CD14-positive monocyte (primary cell): ENCODE results near the gene FOXP1. TPM values are rescaled to one million over a fixed set of nuclear protein-coding genes. Genes with fewer than 3 reads are reported as not detected.

Experiments used
- DNase-seq, 3 donors: peaks; one replicate each; pipeline ENCODE4 v3.0.0-alpha.2; 2011 to 2022
- H2AFZ ChIP-seq: 2 replicates; pipeline ENCODE4 v1.6.0; 2012; ENCODE audit warnings: mild to moderate bottlenecking, low read depth, low read length, inconsistent platforms; ENCODE audit not compliant: insufficient read depth, poor library complexity, severe bottlenecking
- H3K27ac ChIP-seq, 2 donors: 1 replicate in 1 of 2; 2 replicates in 1 of 2; pipeline ENCODE4 v1.5.1; 2012 to 2013; ENCODE audit warnings: low read length in 2 of 2, control low read depth in 1 of 2, inconsistent platforms in 1 of 2, low read depth in 1 of 2, mild to moderate bottlenecking in 1 of 2
- H3K27me3 ChIP-seq, 2 donors: one replicate each; pipeline versions ENCODE4 v1.6.0 to v1.6.1; 2011 to 2013; ENCODE audit warnings: low read length in 2 of 2; ENCODE audit not compliant: control insufficient read depth in 2 of 2, insufficient read depth in 2 of 2
- H3K36me3 ChIP-seq, 2 donors: replicated peaks in 1 of 2; 1 replicate in 1 of 2; 2 replicates in 1 of 2; pipeline versions ENCODE4 v1.5.1 to v1.6.1; 2012 to 2013; ENCODE audit warnings: low read length in 2 of 2, control low read depth in 1 of 2, inconsistent platforms in 1 of 2, mild to moderate bottlenecking in 1 of 2; ENCODE audit not compliant: insufficient read depth in 2 of 2, control insufficient read depth in 1 of 2
- H3K4me1 ChIP-seq, 2 donors: 1 replicate in 1 of 2; 2 replicates in 1 of 2; pipeline versions ENCODE4 v1.5.1 to v1.6.1; 2012 to 2013; ENCODE audit warnings: low read length in 2 of 2, control low read depth in 1 of 2, inconsistent platforms in 1 of 2, mild to moderate bottlenecking in 1 of 2, moderate library complexity in 1 of 2; ENCODE audit not compliant: insufficient read depth in 2 of 2, control insufficient read depth in 1 of 2
- H3K4me2 ChIP-seq: replicated peaks from 2 replicates; pipeline ENCODE3; 2012; ENCODE audit warnings: low read length, moderate library complexity, mild to moderate bottlenecking; ENCODE audit not compliant: poor library complexity, severe bottlenecking; ENCODE audit errors: extremely low read depth
- H3K4me3 ChIP-seq, 3 experiments: fragments of 200-600 bp in 1 of 3; sonication (generic) in 1 of 3; replicated peaks in 1 of 3; 1 replicate in 2 of 3; 2 replicates in 1 of 3; pipeline ENCODE4 v1.5.1; 2011 to 2013; ENCODE audit warnings: low read length in 3 of 3, mild to moderate bottlenecking in 3 of 3, control low read depth in 2 of 3, low read depth in 2 of 3, inconsistent platforms in 1 of 3, moderate library complexity in 1 of 3
- H3K79me2 ChIP-seq: 2 replicates; pipeline ENCODE4 v1.6.0; 2012; ENCODE audit warnings: mild to moderate bottlenecking, control low read depth, inconsistent platforms, low read length, moderate library complexity; ENCODE audit not compliant: insufficient read depth
- H3K9ac ChIP-seq: 2 replicates; pipeline ENCODE4 v1.6.0; 2017; ENCODE audit warnings: low read length, mild to moderate bottlenecking; ENCODE audit not compliant: insufficient read depth, poor library complexity, severe bottlenecking
- H3K9me3 ChIP-seq, 2 donors: replicated peaks in 1 of 2; 1 replicate in 1 of 2; 2 replicates in 1 of 2; pipeline versions ENCODE4 v1.5.1 to v1.6.1; 2012 to 2013; ENCODE audit warnings: low read length in 2 of 2, control low read depth in 1 of 2; ENCODE audit not compliant: control insufficient read depth in 1 of 2, insufficient read depth in 1 of 2
- H4K20me1 ChIP-seq: 2 replicates; pipeline ENCODE4 v1.6.0; 2012; ENCODE audit warnings: mild to moderate bottlenecking, low read length, control low read depth, moderate library complexity; ENCODE audit not compliant: insufficient read depth
- H3K27ac Mint-ChIP-seq, 7 donors: one replicate each; pipeline ENCODE4 v1.8.0; 2020; ENCODE audit warnings: mild to moderate bottlenecking in 7 of 7, mixed read lengths in 7 of 7, moderate library complexity in 6 of 7, inconsistent platforms in 2 of 7
- H3K27me3 Mint-ChIP-seq, 3 donors: one replicate each; pipeline ENCODE4 v1.8.0; 2021 to 2022; ENCODE audit warnings: low read depth in 3 of 3, mild to moderate bottlenecking in 3 of 3, mixed read lengths in 3 of 3, moderate library complexity in 3 of 3, inconsistent platforms in 1 of 3
- H3K36me3 Mint-ChIP-seq, 2 donors: one replicate each; pipeline ENCODE4 v1.8.0; 2020; ENCODE audit warnings: mixed read lengths in 2 of 2, inconsistent platforms in 1 of 2, mild to moderate bottlenecking in 1 of 2
- H3K4me1 Mint-ChIP-seq: one replicate; pipeline ENCODE4 v1.8.0; 2020; ENCODE audit warnings: mild to moderate bottlenecking, mixed read lengths
- H3K4me3 Mint-ChIP-seq, 2 donors: one replicate each; pipeline ENCODE4 v1.8.0; 2020; ENCODE audit warnings: mild to moderate bottlenecking in 2 of 2, mixed read lengths in 2 of 2, moderate library complexity in 1 of 2
- H3K9me3 Mint-ChIP-seq, 7 donors: one replicate each; pipeline ENCODE4 v1.8.0; 2020 to 2022; ENCODE audit warnings: mixed read lengths in 7 of 7, mild to moderate bottlenecking in 6 of 7, moderate library complexity in 6 of 7, inconsistent platforms in 2 of 7
- WGBS: methylation state at CpG from one replicate; pipeline ENCODE4 v1.1.5; 2013; ENCODE audit warnings: missing lambda C conversion rate; ENCODE audit not compliant: insufficient coverage; 5-methylcytosine and 5-hydroxymethylcytosine counted together
- intact Hi-C, 2 donors: fragments of 100-400 bp; cut with micrococcal nuclease; formaldehyde crosslinking; loops; one replicate each; pipeline versions ENCODE4 v1.15.0 to v1.15.1; 2023
- polyA plus RNA-seq, 3 donors: library from polyadenylated mRNA; depleted of rRNA in 1 of 3; unstranded in 2 of 3; stranded (reverse) in 1 of 3; fragments of 300-500 nt in 2 of 3; fragments of >200 nt in 1 of 3; fragmentation: Illumina TruSeq in 2 of 3; gene quantifications; 1 replicate in 2 of 3; 2 replicates in 1 of 3; pipeline ENCODE4 v1.2.3, GENCODE V29; 2012 to 2021
- TF ChIP-seq, protein P1 (sequence below): fragments of 200-600 bp; IDR thresholded peaks from one replicate; pipeline ENCODE4 v1.8.0; 2022; ENCODE audit warnings: antibody characterized with exemption, mild to moderate bottlenecking

FOXP1 gene
- polyA plus RNA-seq, 3 donors: 25.7 to 42.6 (median 27.8) TPM

- Mint-ChIP-seq H3K4me1 (peaks cover 52% of the 10 kb centered on the region), H3K27ac (peak overlapping the region; percentile 53 to 89 (median 83)), H3K36me3 (peaks cover 24 to 30% of the 10 kb centered on the region in 2 donors), H3K4me3 (no peak overlapping the region), H3K9me3 (no peaks in the 10 kb centered on the region), H3K27me3 (no peaks in the 10 kb centered on the region)
- Histone ChIP-seq H3K4me1 (peaks cover 39 to 42% of the 10 kb centered on the region in 2 donors), H2AFZ (no peak overlapping the region), H3K9ac (no peak overlapping the region), H3K36me3 (peaks cover 2 to 10% of the 10 kb centered on the region in 2 donors), H3K4me2 (peak overlapping the region; percentile 48), H3K4me3 (peak overlapping the region in 1 of 3 experiments; percentile 1), H3K27me3 (no peaks in the 10 kb centered on the region), H4K20me1 (no peaks in the 10 kb centered on the region), H3K9me3 (no peaks in the 10 kb centered on the region), H3K79me2 (peaks cover 91% of the 10 kb centered on the region), H3K27ac (peak overlapping the region; percentile 19 to 67)
- WGBS: no CpG with 5 or more reads among the region's 3 CpGs
- TF ChIP-seq, protein P1, sequence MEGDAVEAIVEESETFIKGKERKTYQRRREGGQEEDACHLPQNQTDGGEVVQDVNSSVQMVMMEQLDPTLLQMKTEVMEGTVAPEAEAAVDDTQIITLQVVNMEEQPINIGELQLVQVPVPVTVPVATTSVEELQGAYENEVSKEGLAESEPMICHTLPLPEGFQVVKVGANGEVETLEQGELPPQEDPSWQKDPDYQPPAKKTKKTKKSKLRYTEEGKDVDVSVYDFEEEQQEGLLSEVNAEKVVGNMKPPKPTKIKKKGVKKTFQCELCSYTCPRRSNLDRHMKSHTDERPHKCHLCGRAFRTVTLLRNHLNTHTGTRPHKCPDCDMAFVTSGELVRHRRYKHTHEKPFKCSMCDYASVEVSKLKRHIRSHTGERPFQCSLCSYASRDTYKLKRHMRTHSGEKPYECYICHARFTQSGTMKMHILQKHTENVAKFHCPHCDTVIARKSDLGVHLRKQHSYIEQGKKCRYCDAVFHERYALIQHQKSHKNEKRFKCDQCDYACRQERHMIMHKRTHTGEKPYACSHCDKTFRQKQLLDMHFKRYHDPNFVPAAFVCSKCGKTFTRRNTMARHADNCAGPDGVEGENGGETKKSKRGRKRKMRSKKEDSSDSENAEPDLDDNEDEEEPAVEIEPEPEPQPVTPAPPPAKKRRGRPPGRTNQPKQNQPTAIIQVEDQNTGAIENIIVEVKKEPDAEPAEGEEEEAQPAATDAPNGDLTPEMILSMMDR: no peak
- peak; percentile 39 to 76 (median 67) for DNase-seq
- intact Hi-C loops: no loop called here
These were observed 58.1 kb downstream of the FOXP1 start for GRCh38 chr3:71525391-71525790.

- peaks cover 47% of the 10 kb centered on the region for H3K4me1 Mint-ChIP-seq
- Histone ChIP-seq H3K36me3 (peaks cover 2 to 16% of the 10 kb centered on the region in 2 donors), H3K27me3 (no peaks in the 10 kb centered on the region), H3K4me3 (no peak overlapping the region), H2AFZ (no peak overlapping the region), H3K4me2 (no peak overlapping the region), H4K20me1 (no peaks in the 10 kb centered on the region), H3K79me2 (peaks cover 91% of the 10 kb centered on the region), H3K9ac (no peak overlapping the region), H3K27ac (peak overlapping the region in 1 of 2 donors; percentile 67), H3K4me1 (peaks cover 32 to 36% of the 10 kb centered on the region in 2 donors), H3K9me3 (no peaks in the 10 kb centered on the region)
- DNase-seq: no peak
- no peaks in the 10 kb centered on the region for H3K9me3 Mint-ChIP-seq
- H3K27ac Mint-ChIP-seq: peak overlapping the region in 2 of 7 donors; percentile 58 to 89
- H3K27me3 Mint-ChIP-seq: no peaks in the 10 kb centered on the region
- TF ChIP-seq, protein P1: no peak
- intact Hi-C loops: no loop called here
- WGBS: 93% methylated on average over 4 of the region's 7 CpGs
- H3K36me3 Mint-ChIP-seq: peaks cover 25 to 35% of the 10 kb centered on the region in 2 donors
- no peak overlapping the region for H3K4me3 Mint-ChIP-seq
These were observed 58.9 kb downstream of the FOXP1 start for GRCh38 chr3:71524672-71525071.
